ENCODE data around the gene ALKBH7. TPM values are rescaled to one million over a fixed set of nuclear protein-coding genes. Genes with fewer than 3 reads are reported as not detected.

ALKBH7 gene
- total RNA-seq, 1 donor from 2014 or later: 75.2 TPM

DNA sequence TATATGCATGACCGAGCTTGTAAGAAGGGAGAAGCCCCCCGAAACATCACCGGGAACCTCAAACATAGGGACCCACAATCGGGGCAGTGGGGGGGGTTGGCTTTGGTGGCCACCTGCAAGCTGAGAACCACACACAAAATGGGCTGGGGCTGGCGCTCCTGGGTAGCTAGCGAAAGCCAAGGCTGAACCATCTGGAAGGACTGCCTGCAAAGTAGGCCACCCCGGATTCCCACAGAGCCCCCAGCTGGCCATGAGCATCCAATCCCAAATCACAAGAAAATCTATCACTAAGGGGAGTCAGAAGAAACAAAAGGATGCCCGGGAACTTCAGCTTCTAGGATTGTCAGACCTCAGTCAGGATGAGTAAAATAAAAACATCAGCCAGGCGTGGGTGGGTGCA, 5.9 kb downstream of the ALKBH7 start:
- Histone ChIP-seq H3K27ac (ENCODE audit: low read depth, low read length) (no peak overlapping the region), H3K9me3 (ENCODE audit: control insufficient read depth in 3 of 3, low read length in 3 of 3) (peaks cover 2 to 5% (median 3%) of the 10 kb centered on the region in 3 donors), H3K4me1 (ENCODE audit: control insufficient read depth in 3 of 3, insufficient read depth in 3 of 3, low read length in 3 of 3) (peaks cover 20 to 26% (median 24%) of the 10 kb centered on the region in 3 donors), H3K27me3 (ENCODE audit: control insufficient read depth in 3 of 3, insufficient read depth in 3 of 3, low read length in 3 of 3) (no peaks in the 10 kb centered on the region), H3K9ac (ENCODE audit: low read depth in 1 of 3, low read length in 3 of 3) (no peak overlapping the region), H3K36me3 (ENCODE audit: control insufficient read depth in 3 of 3, insufficient read depth in 3 of 3, low read length in 3 of 3) (peaks cover 35 to 46% (median 36%) of the 10 kb centered on the region in 3 donors), H3K4me3 (ENCODE audit: low read length in 3 of 3) (no peak overlapping the region)

DNA sequence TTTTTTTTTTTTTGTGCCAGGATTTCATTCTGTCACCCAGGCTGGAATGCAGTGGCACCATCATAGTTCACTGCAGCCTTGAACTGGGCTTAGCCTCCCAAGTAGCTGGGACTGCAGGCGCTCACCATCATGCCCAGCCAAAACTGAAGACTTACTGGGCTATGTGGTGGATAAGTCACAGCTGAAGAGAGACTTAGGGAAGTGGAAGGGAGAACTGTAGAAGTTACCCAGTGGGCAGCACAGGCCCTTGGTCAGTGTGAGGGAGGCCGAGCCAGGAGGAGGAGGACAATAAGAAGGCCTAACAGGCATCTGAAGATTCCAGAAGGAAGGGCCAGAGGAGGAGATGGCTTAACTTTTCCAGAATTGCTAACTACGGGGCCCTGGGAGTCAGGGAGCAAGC, 7.2 kb downstream of the ALKBH7 start:
- Histone ChIP-seq H3K27ac (ENCODE audit: low read depth, low read length) (no peak overlapping the region), H3K9ac (ENCODE audit: low read depth in 1 of 3, low read length in 3 of 3) (no peak overlapping the region), H3K4me3 (ENCODE audit: low read length in 3 of 3) (no peak overlapping the region), H3K9me3 (ENCODE audit: control insufficient read depth in 3 of 3, low read length in 3 of 3) (peaks cover 2 to 5% (median 3%) of the 10 kb centered on the region in 3 donors), H3K36me3 (ENCODE audit: control insufficient read depth in 3 of 3, insufficient read depth in 3 of 3, low read length in 3 of 3) (peaks cover 38 to 43% (median 40%) of the 10 kb centered on the region in 3 donors), H3K4me1 (ENCODE audit: control insufficient read depth in 3 of 3, insufficient read depth in 3 of 3, low read length in 3 of 3) (peaks cover 12 to 20% (median 16%) of the 10 kb centered on the region in 3 donors), H3K27me3 (ENCODE audit: control insufficient read depth in 3 of 3, insufficient read depth in 3 of 3, low read length in 3 of 3) (no peaks in the 10 kb centered on the region)

DNA sequence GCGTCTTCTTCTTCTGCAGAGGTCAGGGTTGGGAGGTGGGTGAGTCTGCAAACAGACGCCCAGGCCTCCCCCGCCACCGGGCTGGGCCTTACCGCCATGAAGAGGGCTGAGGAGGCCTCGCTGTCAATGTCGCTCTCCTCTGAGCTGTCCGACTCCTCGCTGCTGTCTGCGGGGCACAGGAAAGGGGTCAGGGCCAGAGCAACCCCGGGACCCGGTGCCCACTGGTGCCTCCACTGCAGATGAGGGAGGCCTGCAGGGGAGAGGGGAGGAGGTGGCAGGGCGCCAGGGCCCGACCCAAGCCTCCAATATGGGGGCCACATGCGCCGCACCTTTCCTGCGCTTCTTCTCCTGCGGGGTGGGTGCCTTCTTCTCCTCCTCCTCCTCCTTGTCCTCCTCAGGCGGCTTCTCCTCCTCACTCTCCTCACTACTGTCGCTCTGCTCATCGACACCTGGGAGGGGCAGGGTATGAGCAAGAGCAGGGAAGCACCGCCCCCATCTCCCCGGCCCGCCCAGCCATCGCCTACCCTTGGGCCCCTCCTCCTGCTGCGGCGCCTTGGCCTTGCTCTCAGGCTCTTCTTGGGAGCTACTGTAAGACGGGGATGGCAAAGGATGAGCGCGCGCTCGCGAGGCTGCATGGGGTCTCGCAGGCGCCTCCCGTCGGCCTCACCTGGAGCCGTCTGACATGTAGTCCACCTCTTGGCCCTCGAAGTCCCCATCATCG, 8.6 kb downstream of the ALKBH7 start:
- no peak overlapping the region for H3K4me3 ChIP-seq (ENCODE audit: low read length in 3 of 3)
- peaks cover 40 to 44% (median 41%) of the 10 kb centered on the region in 3 donors for H3K36me3 ChIP-seq (ENCODE audit: control insufficient read depth in 3 of 3, insufficient read depth in 3 of 3, low read length in 3 of 3)
- H3K9me3 ChIP-seq (ENCODE audit: control insufficient read depth in 3 of 3, low read length in 3 of 3): peaks cover 2 to 5% (median 3%) of the 10 kb centered on the region in 3 donors
- no peak overlapping the region for H3K27ac ChIP-seq (ENCODE audit: low read depth, low read length)
- H3K4me1 ChIP-seq (ENCODE audit: control insufficient read depth in 3 of 3, insufficient read depth in 3 of 3, low read length in 3 of 3): peaks cover 10 to 15% (median 14%) of the 10 kb centered on the region in 3 donors
- H3K9ac ChIP-seq (ENCODE audit: low read depth in 1 of 3, low read length in 3 of 3): no peak overlapping the region
- H3K27me3 ChIP-seq (ENCODE audit: control insufficient read depth in 3 of 3, insufficient read depth in 3 of 3, low read length in 3 of 3): no peaks in the 10 kb centered on the region

DNA sequence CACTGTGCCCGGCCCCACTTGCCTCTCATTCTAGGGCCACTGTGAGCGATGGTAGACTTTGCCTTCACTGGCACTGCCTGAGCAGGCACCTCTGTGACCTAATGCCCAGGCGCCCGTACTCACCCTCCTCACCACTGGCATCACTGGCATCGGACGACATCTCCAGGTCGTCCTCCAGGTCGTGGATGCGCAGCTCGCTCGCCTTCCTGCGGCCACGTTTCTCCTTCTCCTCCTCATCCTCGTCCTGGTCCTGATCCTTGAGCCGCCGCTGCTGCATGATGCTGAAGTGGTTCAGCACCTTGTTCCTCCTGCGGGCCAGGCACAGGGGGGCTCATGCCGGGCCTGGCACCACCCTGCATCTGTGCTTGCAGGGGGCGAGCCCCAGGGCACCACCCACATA, 10.6 kb downstream of the ALKBH7 start:
- Histone ChIP-seq H3K36me3 (ENCODE audit: control insufficient read depth in 3 of 3, insufficient read depth in 3 of 3, low read length in 3 of 3) (peaks cover 53 to 59% (median 56%) of the 10 kb centered on the region in 3 donors), H3K4me3 (ENCODE audit: low read length in 3 of 3) (no peak overlapping the region)

DNA sequence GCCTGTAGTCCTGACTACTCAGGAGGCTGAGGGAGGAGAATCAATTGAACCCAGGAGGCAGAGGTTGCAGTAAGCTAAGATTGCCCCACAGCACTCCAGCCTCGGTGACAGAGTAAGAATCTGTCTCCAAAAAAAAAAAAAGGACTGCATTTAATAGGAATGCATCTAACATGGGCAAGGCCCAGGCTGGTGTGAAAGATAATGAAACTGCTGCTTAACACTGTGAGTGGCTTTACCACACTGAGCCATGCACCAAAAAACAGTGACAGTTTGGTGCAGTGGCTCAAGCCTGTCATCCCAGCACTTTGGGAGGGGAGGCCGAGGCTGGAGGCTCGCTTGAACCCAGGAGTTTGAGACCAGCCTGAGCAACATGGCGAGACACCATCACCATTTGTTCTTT, 11.8 kb downstream of the ALKBH7 start:
- no peaks in the 10 kb centered on the region for H3K27me3 ChIP-seq (ENCODE audit: control insufficient read depth in 3 of 3, insufficient read depth in 3 of 3, low read length in 3 of 3)
- no peak overlapping the region for H3K9ac ChIP-seq (ENCODE audit: low read depth in 1 of 3, low read length in 3 of 3)
- peaks cover 62 to 71% (median 63%) of the 10 kb centered on the region in 3 donors for H3K36me3 ChIP-seq (ENCODE audit: control insufficient read depth in 3 of 3, insufficient read depth in 3 of 3, low read length in 3 of 3)
- H3K9me3 ChIP-seq (ENCODE audit: control insufficient read depth in 3 of 3, low read length in 3 of 3): peaks cover 2 to 5% (median 3%) of the 10 kb centered on the region in 3 donors
- H3K4me1 ChIP-seq (ENCODE audit: control insufficient read depth in 3 of 3, insufficient read depth in 3 of 3, low read length in 3 of 3): no peaks in the 10 kb centered on the region
- H3K27ac ChIP-seq (ENCODE audit: low read depth, low read length): no peak overlapping the region
- no peak overlapping the region for H3K4me3 ChIP-seq (ENCODE audit: low read length in 3 of 3)

More for the DNA sequence above, 10.6 kb downstream of the ALKBH7 start:
- H3K27me3 ChIP-seq (ENCODE audit: control insufficient read depth in 3 of 3, insufficient read depth in 3 of 3, low read length in 3 of 3): no peaks in the 10 kb centered on the region
- peaks cover under 1 to 2% (median 2%) of the 10 kb centered on the region in 3 donors for H3K4me1 ChIP-seq (ENCODE audit: control insufficient read depth in 3 of 3, insufficient read depth in 3 of 3, low read length in 3 of 3)
- no peak overlapping the region for H3K9ac ChIP-seq (ENCODE audit: low read depth in 1 of 3, low read length in 3 of 3)
- no peak overlapping the region for H3K27ac ChIP-seq (ENCODE audit: low read depth, low read length)
- H3K9me3 ChIP-seq (ENCODE audit: control insufficient read depth in 3 of 3, low read length in 3 of 3): peaks cover 2 to 5% (median 3%) of the 10 kb centered on the region in 3 donors

DNA sequence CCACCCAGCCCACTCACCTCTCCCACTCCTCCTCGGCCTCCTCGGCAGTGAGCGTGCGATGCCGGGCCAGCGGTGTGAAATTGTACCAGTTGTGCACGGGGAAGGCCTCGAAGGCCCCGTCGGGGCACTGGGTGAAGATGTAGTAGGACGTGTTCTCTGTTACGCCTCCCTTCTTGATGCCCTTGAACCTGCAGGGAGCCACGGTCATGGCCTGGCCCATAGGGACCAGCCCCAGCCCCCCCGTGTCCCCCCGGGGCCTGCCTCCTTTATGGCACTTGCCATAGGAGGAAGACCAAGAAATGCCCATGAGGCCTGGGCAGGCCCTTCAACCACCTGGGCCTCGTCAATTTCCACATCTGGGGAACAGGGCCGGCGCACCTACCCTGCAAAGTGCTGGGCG, 14.8 kb downstream of the ALKBH7 start:
- H3K4me1 ChIP-seq (ENCODE audit: control insufficient read depth in 3 of 3, insufficient read depth in 3 of 3, low read length in 3 of 3): peaks cover 4 to 6% (median 4%) of the 10 kb centered on the region in 3 donors
- no peak overlapping the region for H3K9ac ChIP-seq (ENCODE audit: low read depth in 1 of 3, low read length in 3 of 3)
- no peaks in the 10 kb centered on the region for H3K9me3 ChIP-seq (ENCODE audit: control insufficient read depth in 3 of 3, low read length in 3 of 3)
- no peak overlapping the region for H3K4me3 ChIP-seq (ENCODE audit: low read length in 3 of 3)
- no peak overlapping the region for H3K27ac ChIP-seq (ENCODE audit: low read depth, low read length)
- H3K36me3 ChIP-seq (ENCODE audit: control insufficient read depth in 3 of 3, insufficient read depth in 3 of 3, low read length in 3 of 3): peaks cover 39 to 50% (median 42%) of the 10 kb centered on the region in 3 donors
- H3K27me3 ChIP-seq (ENCODE audit: control insufficient read depth in 3 of 3, insufficient read depth in 3 of 3, low read length in 3 of 3): no peaks in the 10 kb centered on the region

DNA sequence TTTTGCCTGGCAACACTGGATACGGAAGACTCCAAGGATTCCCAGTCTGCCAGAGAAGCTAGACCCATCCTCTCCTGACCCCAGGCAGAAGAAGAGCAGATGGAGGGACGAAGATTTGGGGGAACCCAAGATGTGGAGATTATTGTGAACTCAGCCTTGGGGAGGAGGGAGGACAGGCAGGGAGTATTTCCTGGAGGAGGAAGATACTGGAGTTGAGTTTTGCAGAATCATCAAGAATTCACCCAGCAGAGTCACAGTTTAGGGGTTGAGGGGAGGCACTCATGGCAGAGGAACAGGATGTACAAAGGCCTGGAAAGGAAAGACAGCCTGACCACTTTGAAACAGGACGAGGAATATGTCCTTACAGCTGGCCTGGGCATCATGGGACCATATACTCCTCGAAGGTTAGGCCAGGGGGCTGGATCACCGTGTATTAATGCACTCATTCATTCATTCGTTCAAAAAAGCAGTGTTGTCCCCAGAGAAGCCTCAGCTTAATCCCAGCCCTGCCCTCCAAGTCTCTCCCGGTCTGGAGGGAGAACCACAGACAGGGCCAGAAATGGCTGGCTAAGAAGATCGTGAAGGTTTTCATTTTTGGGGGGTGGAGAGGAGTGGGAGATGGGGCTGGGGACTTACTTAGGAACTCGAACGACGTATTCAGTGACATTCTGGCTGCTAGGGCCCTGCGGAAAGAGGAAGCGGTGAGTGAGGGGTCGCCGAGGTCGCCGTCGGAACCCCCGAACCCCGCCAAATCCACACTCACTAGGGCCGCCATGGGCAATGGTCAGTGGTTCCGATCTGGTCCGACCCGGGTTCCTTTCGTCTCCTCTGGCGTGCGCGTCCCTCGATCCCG, 19.9 kb downstream of the ALKBH7 start:
- Histone ChIP-seq H3K4me1 (ENCODE audit: control insufficient read depth in 3 of 3, insufficient read depth in 3 of 3, low read length in 3 of 3) (peaks cover 14 to 15% (median 15%) of the 10 kb centered on the region in 3 donors), H3K36me3 (ENCODE audit: control insufficient read depth in 3 of 3, insufficient read depth in 3 of 3, low read length in 3 of 3) (peaks cover 16 to 23% (median 23%) of the 10 kb centered on the region in 3 donors), H3K27me3 (ENCODE audit: control insufficient read depth in 3 of 3, insufficient read depth in 3 of 3, low read length in 3 of 3) (no peaks in the 10 kb centered on the region), H3K9ac (ENCODE audit: low read depth in 1 of 3, low read length in 3 of 3) (peak overlapping the region; percentile 87 to 94 (median 88)), H3K9me3 (ENCODE audit: control insufficient read depth in 3 of 3, low read length in 3 of 3) (no peaks in the 10 kb centered on the region), H3K4me3 (ENCODE audit: low read length in 3 of 3) (peak overlapping the region; percentile 88 to 94 (median 93)), H3K27ac (ENCODE audit: low read depth, low read length) (peak overlapping the region; percentile 91)

DNA sequence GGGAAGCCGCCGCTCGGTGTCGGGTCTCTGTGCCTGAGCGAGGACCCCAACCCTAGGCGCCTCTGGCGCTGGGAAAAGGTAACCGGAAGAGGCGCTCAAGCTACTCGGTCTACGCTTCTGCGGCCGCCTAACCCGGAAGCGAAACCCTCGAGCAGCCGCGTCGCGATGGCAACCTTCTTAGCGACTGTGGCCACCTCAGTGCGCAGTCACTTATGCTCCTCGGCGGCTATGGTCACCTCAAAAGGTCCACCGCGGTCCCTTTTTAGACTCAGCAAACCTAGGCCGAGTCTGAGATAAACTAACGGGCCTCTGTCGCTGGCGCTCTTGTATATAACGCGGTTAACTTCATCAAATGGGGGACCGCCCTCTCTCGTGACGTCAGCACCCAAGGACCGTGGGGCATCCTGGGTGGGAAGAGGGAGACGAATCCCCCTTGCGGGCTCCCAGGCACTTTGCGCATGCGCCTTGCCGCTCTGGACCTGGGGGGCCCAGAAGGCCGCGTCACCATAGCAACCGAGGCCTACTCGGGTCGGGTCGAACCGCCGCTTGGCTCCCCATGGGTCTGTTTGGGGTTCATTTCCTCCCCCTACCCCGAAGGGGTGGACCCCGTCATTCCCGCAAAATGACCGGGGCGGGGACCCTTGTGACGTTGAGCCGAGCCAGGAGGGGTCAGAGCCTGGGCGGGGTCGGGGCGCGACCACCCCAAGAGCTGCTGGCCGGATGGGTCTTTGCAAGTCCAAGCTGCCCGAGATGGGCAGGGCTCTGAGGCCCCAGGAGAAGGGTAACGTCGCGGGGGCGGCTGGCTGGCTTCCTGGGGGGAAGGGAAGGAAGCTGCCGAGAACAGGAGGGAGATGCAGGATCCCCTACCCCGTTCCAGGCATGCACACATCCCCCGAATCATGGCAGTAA, 20.7 kb downstream of the ALKBH7 start, which contains the start of gene GTF2F1:
GTF2F1 (minus strand) TSS at position 91 of the 909 bp plus-strand sequence. CDS start 169 bp downstream, outside the sequence.
- H3K9ac ChIP-seq (ENCODE audit: low read depth in 1 of 3, low read length in 3 of 3): peak within 1 kb of the TSS; percentile 87 to 94 (median 88)
- peak within 1 kb of the TSS; percentile 91 for H3K27ac ChIP-seq (ENCODE audit: low read depth, low read length)
- peak within 1 kb of the TSS; percentile 88 to 94 (median 93) for H3K4me3 ChIP-seq (ENCODE audit: low read length in 3 of 3)
- H3K4me1 ChIP-seq (ENCODE audit: control insufficient read depth in 3 of 3, insufficient read depth in 3 of 3, low read length in 3 of 3): peaks cover 14 to 15% (median 15%) of the 10 kb centered on the region in 3 donors
- H3K36me3 ChIP-seq (ENCODE audit: control insufficient read depth in 3 of 3, insufficient read depth in 3 of 3, low read length in 3 of 3): peaks cover 11 to 16% (median 15%) of the 10 kb centered on the region in 3 donors
- no peaks in the 10 kb centered on the region for H3K9me3 ChIP-seq (ENCODE audit: control insufficient read depth in 3 of 3, low read length in 3 of 3)
- no peaks in the 10 kb centered on the region for H3K27me3 ChIP-seq (ENCODE audit: control insufficient read depth in 3 of 3, insufficient read depth in 3 of 3, low read length in 3 of 3)

DNA sequence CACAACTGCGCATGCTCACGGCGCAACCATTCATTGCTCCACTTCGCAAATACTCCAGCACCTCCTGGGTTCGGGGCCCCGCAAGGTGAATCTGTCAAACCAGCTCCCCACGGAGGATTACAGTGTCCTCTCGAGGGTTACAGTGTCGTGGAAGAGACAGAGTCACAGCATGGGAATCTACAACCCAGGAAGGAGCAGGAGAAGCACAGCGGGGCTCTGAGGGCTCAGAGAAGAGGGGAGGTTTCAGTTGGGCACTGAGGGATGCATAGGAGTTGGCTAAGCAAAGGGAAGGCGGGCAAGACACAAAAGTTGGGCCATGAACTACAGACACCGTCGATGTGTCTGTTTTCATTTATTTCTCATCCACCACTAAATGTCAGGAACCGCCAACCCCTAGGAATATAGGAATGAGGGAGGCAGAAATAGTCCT, 21.4 kb downstream of the ALKBH7 start:
- H3K27me3 ChIP-seq (ENCODE audit: control insufficient read depth in 3 of 3, insufficient read depth in 3 of 3, low read length in 3 of 3): no peaks in the 10 kb centered on the region
- H3K36me3 ChIP-seq (ENCODE audit: control insufficient read depth in 3 of 3, insufficient read depth in 3 of 3, low read length in 3 of 3): peaks cover 7 to 10% (median 9%) of the 10 kb centered on the region in 3 donors
- H3K4me3 ChIP-seq (ENCODE audit: low read length in 3 of 3): peak overlapping the region; percentile 88 to 94 (median 93)
- H3K27ac ChIP-seq (ENCODE audit: low read depth, low read length): peak overlapping the region; percentile 91
- peaks cover 14 to 15% (median 15%) of the 10 kb centered on the region in 3 donors for H3K4me1 ChIP-seq (ENCODE audit: control insufficient read depth in 3 of 3, insufficient read depth in 3 of 3, low read length in 3 of 3)
- no peaks in the 10 kb centered on the region for H3K9me3 ChIP-seq (ENCODE audit: control insufficient read depth in 3 of 3, low read length in 3 of 3)
- peak overlapping the region; percentile 87 to 94 (median 88) for H3K9ac ChIP-seq (ENCODE audit: low read depth in 1 of 3, low read length in 3 of 3)
